ENCODE results near the gene DHX36.

The DHX36 gene

DNA sequence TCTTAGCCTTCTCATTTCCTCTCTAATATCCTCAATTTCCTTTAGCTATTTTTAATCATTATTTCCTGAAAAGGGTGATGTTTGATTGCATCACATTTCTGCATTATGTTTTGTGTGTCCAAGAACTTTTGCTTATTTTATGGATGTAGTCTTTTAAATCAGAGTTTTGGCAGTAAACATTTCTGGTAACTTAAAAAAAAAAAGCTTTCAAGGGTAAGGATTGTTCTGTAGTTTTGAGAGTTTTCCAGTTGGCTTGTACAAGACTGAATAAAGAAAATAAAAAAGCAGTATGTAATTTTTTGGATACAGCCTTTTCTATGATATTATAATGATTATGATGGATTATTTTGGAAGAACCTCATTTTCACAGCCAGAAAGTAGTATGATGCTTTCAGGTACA is 99.4 kb downstream of the DHX36 start:
- no peak for DNase-seq (ENCODE audit: extremely low read depth in 1 of 2, low read depth in 1 of 2)

DNA sequence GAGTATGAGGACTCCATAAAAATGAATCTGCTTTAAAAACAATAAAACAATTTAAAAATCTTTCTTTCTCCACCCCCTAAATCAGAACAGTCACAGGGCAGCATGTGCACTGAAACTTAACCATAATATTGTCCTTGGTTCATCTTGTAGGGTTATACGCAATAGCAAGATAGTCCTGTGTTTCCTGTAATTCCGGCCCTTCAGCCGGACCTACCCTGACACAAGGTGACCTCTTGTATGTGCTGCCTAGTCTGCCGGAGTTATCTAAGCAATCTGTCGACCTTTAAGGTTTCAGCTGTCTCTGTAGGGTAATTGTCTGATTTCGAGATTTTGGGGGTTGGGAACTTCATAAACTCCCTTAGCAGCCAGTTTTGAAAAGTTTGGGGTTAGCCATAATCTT is 99.9 kb downstream of the DHX36 start:
- no peak for DNase-seq (ENCODE audit: extremely low read depth in 1 of 2, low read depth in 1 of 2)

DNA sequence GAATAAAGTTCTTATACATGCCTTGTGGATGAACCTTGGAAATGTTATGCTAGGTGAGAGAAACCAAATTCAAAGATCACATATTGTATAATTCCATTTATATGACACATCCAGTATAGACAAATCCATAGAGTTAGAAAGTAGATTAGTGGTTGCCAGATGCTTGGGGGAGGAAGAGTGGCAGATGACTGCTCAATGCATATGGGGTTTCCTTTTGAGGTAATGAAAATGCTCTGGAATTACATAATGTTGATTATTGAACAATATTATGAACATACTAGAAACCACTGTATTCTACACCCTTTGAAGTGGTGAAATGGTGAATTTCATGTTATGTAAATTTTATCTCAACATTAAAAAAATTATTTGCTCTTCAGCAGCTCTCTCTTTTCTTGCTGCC is 100.8 kb downstream of the DHX36 start:
- no peak for DNase-seq (ENCODE audit: extremely low read depth in 1 of 2, low read depth in 1 of 2)

Measured in activated CD8-positive, alpha-beta memory T cell treated with anti-CD3 and anti-CD28 coated beads for 1 hour (primary cell).